ENCODE data around the gene MAP4K4.

GRCh38 chr2:101814752-101815151 lies 117.2 kb downstream of the MAP4K4 start:
- TF ChIP-seq GATA2 (IDR thresholded peaks at IDR 0.05; ENCODE audit: low read depth, low read length) (no peak), GATA3 (IDR thresholded peaks at IDR 0.05; ENCODE audit: low read depth, low read length) (no peak)

Measured in SH-SY5Y (cell line).